Peyer's patch (tissue), 4 donors: ENCODE measurements around the gene RPS4Y1.

Experiments
- CTCF ChIP-seq, 6 experiments: fragments of 450-650 bp in 4 of 6; fragments of 200-600 bp in 2 of 6; sonication (generic) in 1 of 6; IDR thresholded peaks; one replicate each; pipeline ENCODE4 v1.5.1; 2017 to 2019; ENCODE audit warnings: antibody characterized with exemption in 6 of 6, mild to moderate bottlenecking in 3 of 6, moderate library complexity in 1 of 6
- POLR2A ChIP-seq, 2 donors: fragments of 450-650 bp; IDR thresholded peaks; one replicate each; pipeline ENCODE4 v1.5.1; 2017; ENCODE audit warnings: antibody characterized with exemption in 2 of 2, mild to moderate bottlenecking in 2 of 2, moderate library complexity in 2 of 2

GRCh38 chrY:2866581-2866980 lies 25.2 kb downstream of the RPS4Y1 start:
- TF ChIP-seq CTCF (IDR thresholded peaks at IDR 0.05), result no peak
- no peak for TF ChIP-seq POLR2A (IDR thresholded peaks at IDR 0.05)
